ENCODE measurements around the gene MRPL3. TPM values are rescaled to one million over a fixed set of nuclear protein-coding genes. Genes with fewer than 3 reads are reported as not detected.
A peak's percentile ranks its signal among the peaks of the same experiment; 100 is the strongest.

Gene MRPL3
- total and polyA plus RNA-seq, 2 experiments from 2014 or later, result 159 to 185 TPM

- TF ChIP-seq CTCF (conservative IDR thresholded peaks at IDR 0.05; ENCODE audit: low read depth in 2 of 2), result no peak
- TF ChIP-seq ETS1 (IDR thresholded peaks at IDR 0.05), result no peak
Measured at GRCh38 chr3:131550562-131551465, 48.0 kb upstream of the MRPL3 start (continued).

GRCh38 chr3:131549340-131549739 is 46.6 kb upstream of the MRPL3 start:
- no peak overlapping the region for H3K4me2 ChIP-seq
- no peak overlapping the region for H3K4me3 ChIP-seq
- no peaks in the 10 kb centered on the region for H3F3A ChIP-seq (replicated peaks; ENCODE audit: low read depth)
- Mint-ChIP-seq H3K9me3 (no peaks in the 10 kb centered on the region), H3K27me3 (ENCODE audit: insufficient read depth, low read depth, poor library complexity) (no peaks in the 10 kb centered on the region), H3K27ac (no peak overlapping the region), H3K36me3 (ENCODE audit: low read depth) (no peaks in the 10 kb centered on the region), H3K4me3 (no peak overlapping the region), H3K4me1 (peaks cover 13% of the 10 kb centered on the region; the same call in 2 of the 3 replicates)
- no peak for ATAC-seq
- H2AFZ ChIP-seq, result no peak overlapping the region
- 0 out of 2 replicates have a peak, but pooled peaks cover 2% of the 10 kb centered on the region for H3K9me2 ChIP-seq (ENCODE audit: insufficient read depth)
- H3K27me3 ChIP-seq (ENCODE audit: insufficient read depth), result no peaks in the 10 kb centered on the region
- no peak overlapping the region for H3K27ac ChIP-seq (ENCODE audit: low read depth)
- peak; percentile 75 to 92 for TF ChIP-seq CTCF (conservative IDR thresholded peaks at IDR 0.05; ENCODE audit: low read depth in 2 of 2)
- no peak for TF ChIP-seq CREB1 (CRISPR knock-in tag; IDR thresholded peaks at IDR 0.05; ENCODE audit: low read depth)
- H3K36me3 ChIP-seq (ENCODE audit: insufficient read depth), result no peaks in the 10 kb centered on the region; the same call in 1 of the 2 replicates
- H4K20me1 ChIP-seq (replicated peaks; ENCODE audit: insufficient read depth), result no peaks in the 10 kb centered on the region; the same call in 1 of the 2 replicates
- no peaks in the 10 kb centered on the region for H3K79me2 ChIP-seq (replicated peaks; ENCODE audit: insufficient read depth)
- DNase-seq (ENCODE audit: low spot score), result peak; percentile 42
- H3K4me1 ChIP-seq (ENCODE audit: insufficient read depth), result no peaks in the 10 kb centered on the region; the same call in 1 of the 2 replicates

- Histone ChIP-seq H3K27me3 (ENCODE audit: insufficient read depth) (no peaks in the 10 kb centered on the region), H3K79me2 (replicated peaks; ENCODE audit: insufficient read depth) (no peaks in the 10 kb centered on the region), H3K4me2 (no peak overlapping the region), H4K20me1 (replicated peaks; ENCODE audit: insufficient read depth) (no peaks in the 10 kb centered on the region), H3K36me3 (ENCODE audit: insufficient read depth) (no peaks in the 10 kb centered on the region; the same call in 1 of the 2 replicates), H3F3A (replicated peaks; ENCODE audit: low read depth) (no peaks in the 10 kb centered on the region), H3K9me2 (ENCODE audit: insufficient read depth) (0 out of 2 replicates have a peak, but pooled peaks cover 3% of the 10 kb centered on the region), H3K4me3 (no peak overlapping the region), H2AFZ (no peak overlapping the region), H3K27ac (ENCODE audit: low read depth) (no peak overlapping the region), H3K4me1 (ENCODE audit: insufficient read depth) (no peaks in the 10 kb centered on the region; the same call in 1 of the 2 replicates)
- DNase-seq (ENCODE audit: low spot score), result no peak
- ATAC-seq, result no peak
- H3K36me3 Mint-ChIP-seq (ENCODE audit: low read depth), result no peaks in the 10 kb centered on the region
- H3K4me3 Mint-ChIP-seq, result no peak overlapping the region
- no peaks in the 10 kb centered on the region for H3K9me3 Mint-ChIP-seq
- peaks cover 4% of the 10 kb centered on the region; the same call in 2 of the 3 replicates for H3K4me1 Mint-ChIP-seq
- no peak overlapping the region for H3K27ac Mint-ChIP-seq
- H3K27me3 Mint-ChIP-seq (ENCODE audit: insufficient read depth, low read depth, poor library complexity), result no peaks in the 10 kb centered on the region
- TF ChIP-seq ZNF114 (CRISPR knock-in tag; IDR thresholded peaks at IDR 0.05), result no peak
- no peak for TF ChIP-seq JUNB (IDR thresholded peaks at IDR 0.05; ENCODE audit: unreplicated experiment)
- no peak for TF ChIP-seq CREB1 (CRISPR knock-in tag; IDR thresholded peaks at IDR 0.05; ENCODE audit: low read depth)
- no peak for TF ChIP-seq STAT1 (IDR thresholded peaks at IDR 0.05; ENCODE audit: unreplicated experiment)
- TF ChIP-seq ETS1 (IDR thresholded peaks at IDR 0.05), result no peak
- no peak for TF ChIP-seq EZH2 (IDR thresholded peaks at IDR 0.05; ENCODE audit: low read depth, unreplicated experiment)
- no peak for TF ChIP-seq ZNF331 (CRISPR knock-in tag; IDR thresholded peaks at IDR 0.05; ENCODE audit: low read depth)
- TF ChIP-seq EZH2phosphoT487 (IDR thresholded peaks at IDR 0.05; ENCODE audit: unreplicated experiment), result no peak
- TF ChIP-seq REST (IDR thresholded peaks at IDR 0.05; ENCODE audit: unreplicated experiment), result no peak
Measured at GRCh38 chr3:131547585-131547984, 44.8 kb upstream of the MRPL3 start.
